PFSK-1 (cell line): ENCODE measurements around the gene SEMA3F.

Source experiments
- FOXP2 ChIP-seq: optimal IDR thresholded peaks from 2 replicates; pipeline ENCODE3; 2011; ENCODE audit warnings: borderline replicate concordance, control low read depth, inconsistent platforms; ENCODE audit not compliant: insufficient read depth; ENCODE audit errors: extremely low read length, extremely low read depth
- POLR2AphosphoS5 ChIP-seq: IDR thresholded peaks from 2 replicates; pipeline ENCODE4 v1.6.1; 2012; ENCODE audit warnings: low read depth, mild to moderate bottlenecking, control low read depth, low read length, moderate library complexity
- REST ChIP-seq, 2 experiments: IDR thresholded peaks; 2 replicates each; pipeline versions ENCODE4 v1.6.1 to v1.8.0; 2011 to 2012; ENCODE audit warnings: low read depth in 2 of 2, low read length in 2 of 2, control low read depth in 1 of 2, inconsistent platforms in 1 of 2, mild to moderate bottlenecking in 1 of 2, moderate library complexity in 1 of 2; ENCODE audit not compliant: insufficient read depth in 1 of 2
- SIN3A ChIP-seq: IDR thresholded peaks from 2 replicates; pipeline ENCODE4 v1.6.1; 2012; ENCODE audit warnings: mild to moderate bottlenecking, low read length, moderate library complexity, borderline replicate concordance; ENCODE audit not compliant: insufficient read depth
- TAF1 ChIP-seq: IDR thresholded peaks from 2 replicates; pipeline ENCODE4 v1.6.1; 2012; ENCODE audit warnings: low read length, control low read depth, borderline replicate concordance; ENCODE audit not compliant: insufficient read depth

- TF ChIP-seq POLR2AphosphoS5 (no peak), REST (IDR thresholded peaks at IDR 0.05; ENCODE audit: insufficient read depth in 1 of 2, low read depth in 2 of 2, low read length in 2 of 2) (no peak), TAF1 (no peak), SIN3A (no peak), FOXP2 (no peak)
Measured at GRCh38 chr3:50151728-50152127, 3.4 kb upstream of the SEMA3F start.
